ENCODE measurements around the gene EFCC1. TPM values are rescaled to one million over a fixed set of nuclear protein-coding genes. Genes with fewer than 3 reads are reported as not detected.

EFCC1 gene
- total and polyA plus RNA-seq, 2 of the 13 experiments (the other 11 are each of a cell fraction or from before 2014, with no cell fraction given), result not detected

DNA sequence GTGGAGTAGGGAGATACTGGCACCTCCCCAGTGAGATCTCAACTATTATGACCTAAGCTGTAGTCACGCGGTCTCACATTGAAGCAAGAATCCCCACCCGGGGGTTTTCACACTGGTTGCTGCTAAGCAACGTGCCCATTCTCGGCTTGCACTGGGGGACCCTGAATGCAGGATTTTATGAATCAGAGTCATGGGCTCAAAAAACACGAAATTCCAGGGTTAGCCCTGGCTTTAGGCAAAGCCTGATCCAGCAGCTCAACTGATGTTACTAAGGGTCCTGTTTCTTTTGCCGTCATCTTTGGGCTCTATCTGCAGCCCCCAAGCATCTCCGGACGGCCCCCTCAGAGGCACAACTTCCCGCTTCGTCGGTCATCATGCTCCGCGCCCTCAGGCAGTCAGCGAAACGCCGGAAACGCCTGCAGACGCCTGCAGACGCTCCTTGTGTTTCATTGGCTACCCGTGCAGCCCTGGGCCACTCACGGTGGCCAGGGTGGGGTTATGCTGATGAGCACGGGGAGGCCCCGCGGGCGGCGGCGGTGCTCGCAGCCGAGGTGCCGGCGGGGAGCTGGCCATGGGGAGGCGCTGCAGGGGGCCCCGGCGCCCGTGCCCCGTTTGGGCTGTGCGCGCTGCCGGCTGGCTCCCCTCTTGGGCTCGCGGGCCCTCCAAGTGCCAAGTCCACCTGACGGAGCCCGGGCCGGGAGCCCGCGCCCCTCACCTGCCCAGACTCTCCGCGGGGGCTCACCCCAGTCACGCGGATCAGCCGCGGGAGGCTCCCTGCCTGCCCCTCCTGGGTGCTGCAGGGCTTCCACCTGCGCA is 25.8 kb downstream of the EFCC1 start (continued):
- TF ChIP-seq POLR2A (IDR thresholded peaks at IDR 0.05; ENCODE audit: insufficient read depth in 1 of 2, low read depth in 2 of 2, low read length in 2 of 2), result no peak
- 0 out of 2 replicates have a peak, but pooled peaks have one; percentile 30 for TF ChIP-seq THAP11 (CRISPR knock-in tag; IDR thresholded peaks at IDR 0.05)
- TF ChIP-seq CHD2 (IDR thresholded peaks at IDR 0.05; ENCODE audit: low read depth, low read length), result no peak
- TF ChIP-seq ZNF142 (CRISPR knock-in tag; IDR thresholded peaks at IDR 0.05), result no peak
- no peak for TF ChIP-seq ZNF660 (CRISPR knock-in tag; IDR thresholded peaks at IDR 0.05; ENCODE audit: borderline replicate concordance, low read depth)
- TF ChIP-seq EP300 (IDR thresholded peaks at IDR 0.05; ENCODE audit: low read depth in 2 of 2, low read length in 2 of 2), result no peak
- no peak for TF ChIP-seq EP300 (CRISPR knock-in tag; IDR thresholded peaks at IDR 0.05; ENCODE audit: borderline replicate concordance)
- TF ChIP-seq ZSCAN12 (CRISPR knock-in tag; IDR thresholded peaks at IDR 0.05), result no peak
- no peak for TF ChIP-seq TAF15 (IDR thresholded peaks at IDR 0.05; ENCODE audit: low read depth, low read length, poor library complexity, severe bottlenecking)
- TF ChIP-seq RBM22 (optimal IDR thresholded peaks at IDR 0.05; ENCODE audit: low read length), result no peak
- TF ChIP-seq NBN (conservative IDR thresholded peaks at IDR 0.05), result no peak
- TF ChIP-seq HNRNPLL (IDR thresholded peaks at IDR 0.05; ENCODE audit: low read depth, low read length, poor library complexity, severe bottlenecking), result peak; percentile 20
- no peak for TF ChIP-seq ZC3H4 (CRISPR knock-in tag; IDR thresholded peaks at IDR 0.05; ENCODE audit: borderline replicate concordance)
- TF ChIP-seq HMGXB4 (CRISPR knock-in tag; IDR thresholded peaks at IDR 0.05; ENCODE audit: borderline replicate concordance in 1 of 2, low read depth in 1 of 2), result peak in 1 of 2 experiments; percentile 53; a peak in 1 of 4 replicates
- TF ChIP-seq ZFP36L2 (CRISPR knock-in tag; IDR thresholded peaks at IDR 0.05), result no peak
- no peak for TF ChIP-seq ZNF234 (CRISPR knock-in tag; conservative IDR thresholded peaks at IDR 0.05)
- TF ChIP-seq ETV6 (CRISPR knock-in tag; conservative IDR thresholded peaks at IDR 0.05), result no peak
- TF ChIP-seq AGO1 (IDR thresholded peaks at IDR 0.05; ENCODE audit: low read depth, low read length, poor library complexity, severe bottlenecking), result peak; percentile 28
- TF ChIP-seq HNF4G (IDR thresholded peaks at IDR 0.05; ENCODE audit: borderline replicate concordance, low read depth, low read length), result no peak
- TF ChIP-seq HNF4G (CRISPR knock-in tag; IDR thresholded peaks at IDR 0.05; ENCODE audit: borderline replicate concordance, low read depth), result no peak
- no peak for TF ChIP-seq ZMYM4 (CRISPR knock-in tag; IDR thresholded peaks at IDR 0.05)
- no peak for TF ChIP-seq ZNF33B (CRISPR knock-in tag; IDR thresholded peaks at IDR 0.05)
- TF ChIP-seq NFYC (CRISPR knock-in tag; IDR thresholded peaks at IDR 0.05), result peak; percentile 79
- no peak for TF ChIP-seq ZNF143 (CRISPR knock-in tag; IDR thresholded peaks at IDR 0.05)

All from HepG2 (cell line).